Choroid plexus epithelial cell (primary cell): Measurements from ENCODE around the gene UBASH3B.

Experiments used
- DNase-seq: peaks from one replicate; pipeline ENCODE4 v3.0.0-alpha.2; 2010; ENCODE audit warnings: low read depth
- H3K4me3 ChIP-seq: 2 replicates; pipeline ENCODE4 v1.5.1; 2011; ENCODE audit warnings: low read depth, mild to moderate bottlenecking, control low read depth, low read length, moderate library complexity
- CTCF ChIP-seq: conservative IDR thresholded peaks from 2 replicates; pipeline ENCODE4 v1.5.1; 2011; ENCODE audit warnings: low read depth, mild to moderate bottlenecking, control low read depth, inconsistent platforms, low read length, moderate library complexity

The UBASH3B gene

GRCh38 chr11:122649116-122649515 lies 6.4 kb upstream of the UBASH3B start:
- no peak for TF ChIP-seq CTCF
- peak; percentile 53 for DNase-seq
- H3K4me3 ChIP-seq, result no peak overlapping the region

- DNase-seq, result no peak
- no peak for TF ChIP-seq CTCF
- no peak overlapping the region for H3K4me3 ChIP-seq
These were observed 4.9 kb upstream of the UBASH3B start for GRCh38 chr11:122650619-122651018.

GRCh38 chr11:122652495-122652894 lies 3.0 kb upstream of the UBASH3B start:
- H3K4me3 ChIP-seq, result no peak overlapping the region
- DNase-seq, result no peak
- no peak for TF ChIP-seq CTCF

GRCh38 chr11:122653916-122654585 lies 1.5 kb upstream of the UBASH3B start:
- no peak overlapping the region for H3K4me3 ChIP-seq
- TF ChIP-seq CTCF, result peak; percentile 48
- peak; percentile 62 for DNase-seq

GRCh38 chr11:122656073-122656630 lies 630 bp downstream of the UBASH3B start:
- peak overlapping the region; percentile 90 for H3K4me3 ChIP-seq
- peak; percentile 73 for DNase-seq
- no peak for TF ChIP-seq CTCF

- TF ChIP-seq CTCF, result peak; percentile 13
- H3K4me3 ChIP-seq, result peak overlapping the region; percentile 90
- no peak for DNase-seq
These were observed 1.1 kb downstream of the UBASH3B start for GRCh38 chr11:122656631-122657101.
